ENCODE data around the gene LAMC1. TPM values are rescaled to one million over a fixed set of nuclear protein-coding genes. Genes with fewer than 3 reads are reported as not detected.

The LAMC1 gene
- total RNA-seq, 4 donors from 2014 or later = 26.3 to 275 (median 60.0) TPM

DNA sequence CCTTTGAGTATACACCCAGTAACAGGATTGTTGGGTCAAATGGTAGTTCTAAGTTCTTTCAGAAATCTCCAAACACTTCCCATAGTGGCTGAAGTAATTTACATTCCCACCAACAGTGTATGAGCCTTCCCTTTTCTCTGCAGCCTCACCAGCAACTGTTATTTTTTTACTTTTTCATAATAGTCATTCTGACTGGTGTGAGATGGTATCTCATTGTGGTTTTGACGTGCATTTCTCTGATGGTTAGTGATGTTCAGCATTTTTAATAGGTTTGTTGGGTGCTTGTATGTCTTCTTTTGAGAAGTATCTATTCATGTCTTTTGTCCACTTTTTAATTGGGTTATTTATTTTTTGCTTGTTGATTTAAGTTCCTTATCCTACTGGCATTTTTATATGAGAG, 26.4 kb upstream of the LAMC1 start:
- intact Hi-C loops (cut with DNase I) = no loop called here
- Histone ChIP-seq H3K27me3 (no peaks in the 10 kb centered on the region), H3K4me1 (peaks cover 0 to under 1% (median 0%) of the 10 kb centered on the region in 3 donors), H3K36me3 (no peaks in the 10 kb centered on the region), H3K27ac (no peak overlapping the region), H3K9me3 (no peaks in the 10 kb centered on the region), H3K4me3 (no peak overlapping the region)
- DNase-seq = no peak
- 55 to 68% methylated on average over 1 of the region's 1 CpG for WGBS, 2 donors
- no peak for TF ChIP-seq POLR2A (IDR thresholded peaks at IDR 0.05)
- TF ChIP-seq, protein P1, sequence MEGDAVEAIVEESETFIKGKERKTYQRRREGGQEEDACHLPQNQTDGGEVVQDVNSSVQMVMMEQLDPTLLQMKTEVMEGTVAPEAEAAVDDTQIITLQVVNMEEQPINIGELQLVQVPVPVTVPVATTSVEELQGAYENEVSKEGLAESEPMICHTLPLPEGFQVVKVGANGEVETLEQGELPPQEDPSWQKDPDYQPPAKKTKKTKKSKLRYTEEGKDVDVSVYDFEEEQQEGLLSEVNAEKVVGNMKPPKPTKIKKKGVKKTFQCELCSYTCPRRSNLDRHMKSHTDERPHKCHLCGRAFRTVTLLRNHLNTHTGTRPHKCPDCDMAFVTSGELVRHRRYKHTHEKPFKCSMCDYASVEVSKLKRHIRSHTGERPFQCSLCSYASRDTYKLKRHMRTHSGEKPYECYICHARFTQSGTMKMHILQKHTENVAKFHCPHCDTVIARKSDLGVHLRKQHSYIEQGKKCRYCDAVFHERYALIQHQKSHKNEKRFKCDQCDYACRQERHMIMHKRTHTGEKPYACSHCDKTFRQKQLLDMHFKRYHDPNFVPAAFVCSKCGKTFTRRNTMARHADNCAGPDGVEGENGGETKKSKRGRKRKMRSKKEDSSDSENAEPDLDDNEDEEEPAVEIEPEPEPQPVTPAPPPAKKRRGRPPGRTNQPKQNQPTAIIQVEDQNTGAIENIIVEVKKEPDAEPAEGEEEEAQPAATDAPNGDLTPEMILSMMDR (IDR thresholded peaks at IDR 0.05) = no peak

DNA sequence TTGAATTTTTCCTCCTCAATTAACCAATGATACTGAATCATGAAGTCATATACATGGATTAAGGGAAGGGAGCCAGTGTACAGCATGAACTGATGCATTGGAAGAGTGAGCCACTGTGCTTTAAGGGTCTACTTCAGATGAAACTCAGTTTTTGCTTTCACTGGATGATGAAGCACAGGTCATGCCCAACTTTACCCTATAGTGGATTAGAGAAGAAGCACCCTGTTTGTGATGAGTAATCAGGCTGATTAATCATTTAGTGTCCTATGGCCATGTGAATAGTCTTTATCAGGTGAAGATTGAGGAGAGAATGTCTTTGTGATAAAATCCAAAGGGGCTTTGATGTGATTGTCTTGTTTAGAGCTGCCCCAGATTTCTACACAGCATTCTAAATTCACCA, 24.7 kb upstream of the LAMC1 start:
- TF ChIP-seq POLR2A (IDR thresholded peaks at IDR 0.05) = no peak
- TF ChIP-seq, protein P1 (IDR thresholded peaks at IDR 0.05) = no peak
- Histone ChIP-seq H3K4me3 (no peak overlapping the region), H3K36me3 (no peaks in the 10 kb centered on the region), H3K9me3 (no peaks in the 10 kb centered on the region), H3K27ac (no peak overlapping the region), H3K4me1 (peaks cover 0 to 17% (median 0%) of the 10 kb centered on the region in 3 donors), H3K27me3 (no peaks in the 10 kb centered on the region)
- intact Hi-C loops (cut with DNase I) = no loop called here
- DNase-seq = no peak

DNA sequence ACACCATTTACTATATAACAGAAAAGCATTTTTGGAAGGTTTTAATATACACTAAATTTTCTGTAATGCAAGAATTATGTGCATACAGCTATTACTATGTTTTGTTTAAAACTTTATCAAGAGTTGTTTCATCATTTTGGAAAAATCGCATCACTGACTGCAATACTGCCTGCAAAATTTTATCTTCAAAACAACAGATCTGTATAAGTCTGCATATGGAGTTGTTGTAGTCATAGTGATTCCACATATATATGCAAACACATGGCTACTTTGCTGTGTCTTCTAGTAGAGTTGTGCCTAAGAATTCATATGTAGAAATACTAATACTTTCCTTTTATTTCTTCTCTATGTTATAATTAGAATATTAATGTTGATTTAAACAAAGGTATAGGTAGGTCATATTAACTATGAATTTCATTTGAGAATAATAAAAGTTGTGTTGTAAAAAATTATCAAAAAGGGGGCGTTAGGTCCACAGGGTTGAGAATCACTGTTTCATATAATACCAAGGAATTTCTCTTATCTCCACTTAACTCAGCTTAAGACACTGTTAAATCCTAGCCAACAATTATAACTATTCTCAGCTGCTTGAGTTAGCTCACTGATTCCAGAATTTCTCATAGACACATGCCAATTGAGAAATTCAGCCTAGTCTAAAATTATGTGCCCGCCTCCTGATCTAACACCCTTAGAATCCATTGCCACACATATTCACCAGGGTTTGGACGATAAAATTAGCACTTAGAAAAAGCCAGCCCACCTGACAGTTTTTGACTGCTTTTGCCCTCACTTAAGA, 22.9 kb upstream of the LAMC1 start:
- Histone ChIP-seq H3K4me3 (no peak overlapping the region), H3K9me3 (no peaks in the 10 kb centered on the region), H3K27ac (no peak overlapping the region), H3K36me3 (no peaks in the 10 kb centered on the region), H3K27me3 (no peaks in the 10 kb centered on the region), H3K4me1 (peaks cover 0 to 22% (median 0%) of the 10 kb centered on the region in 3 donors)
- no peak for DNase-seq
- intact Hi-C loops (cut with DNase I) = no loop called here
- TF ChIP-seq POLR2A (IDR thresholded peaks at IDR 0.05) = no peak
- WGBS, 2 donors = 85 to 91% methylated on average over 4 of the region's 4 CpGs

DNA sequence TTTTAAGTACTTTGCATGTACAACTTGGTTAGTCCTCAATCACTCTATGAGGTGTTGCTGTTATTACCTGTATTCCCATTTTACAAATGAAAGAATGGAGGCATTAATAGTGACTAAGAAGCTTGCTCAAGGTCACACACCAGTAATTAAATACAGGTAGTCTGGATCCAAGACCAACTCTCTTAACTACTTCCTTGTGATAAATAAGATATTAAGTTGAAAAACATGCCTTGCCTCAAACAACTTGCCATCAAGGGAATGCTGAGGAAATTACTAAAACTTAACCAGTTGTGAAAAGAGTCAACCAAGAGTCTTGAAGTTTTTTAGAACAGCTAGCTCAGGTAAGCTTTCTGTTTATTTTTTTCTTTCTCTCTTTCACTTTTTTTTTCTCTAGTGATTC, 21.0 kb upstream of the LAMC1 start:
- intact Hi-C loops (cut with DNase I) = no loop called here
- Histone ChIP-seq H3K27me3 (no peaks in the 10 kb centered on the region), H3K27ac (peak overlapping the region in 2 of 4 donors; percentile 35 to 47), H3K4me1 (peaks cover 0 to 24% (median 0%) of the 10 kb centered on the region in 3 donors), H3K4me3 (no peak overlapping the region), H3K9me3 (no peaks in the 10 kb centered on the region), H3K36me3 (no peaks in the 10 kb centered on the region)
- no peak for DNase-seq
- TF ChIP-seq, protein P1 (IDR thresholded peaks at IDR 0.05) = no peak
- no peak for TF ChIP-seq POLR2A (IDR thresholded peaks at IDR 0.05)

DNA sequence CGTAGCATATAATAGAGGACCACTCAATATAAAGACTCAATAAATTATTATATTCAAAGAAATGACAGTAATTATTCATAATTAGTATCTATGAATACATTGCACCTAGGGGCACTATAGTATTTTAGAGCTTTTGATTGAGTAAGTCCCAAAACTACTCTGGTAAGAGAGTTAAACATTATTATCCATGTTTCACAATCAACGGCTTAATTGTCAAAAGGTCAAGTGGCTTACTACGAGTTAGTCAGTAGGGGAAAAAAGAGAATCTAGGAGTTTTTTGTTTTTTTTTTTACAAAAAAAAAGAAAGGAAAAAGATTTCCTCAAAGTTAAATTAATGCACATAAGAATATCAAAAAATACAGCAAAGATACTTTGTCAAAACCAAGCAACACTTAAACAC, 20.4 kb upstream of the LAMC1 start:
- no peaks in the 10 kb centered on the region for H3K27me3 ChIP-seq
- peak overlapping the region in 2 of 4 donors; percentile 35 to 47 for H3K27ac ChIP-seq
- H3K4me3 ChIP-seq = no peak overlapping the region
- WGBS, 2 donors = 21 to 28% methylated on average over 3 of the region's 3 CpGs
- H3K9me3 ChIP-seq = no peaks in the 10 kb centered on the region
- H3K36me3 ChIP-seq = no peaks in the 10 kb centered on the region
- no peak for DNase-seq
- intact Hi-C loops (cut with DNase I) = no loop called here
- no peak for TF ChIP-seq POLR2A (IDR thresholded peaks at IDR 0.05)
- TF ChIP-seq, protein P1 (IDR thresholded peaks at IDR 0.05) = no peak
- peaks cover 0 to 29% (median 0%) of the 10 kb centered on the region in 3 donors for H3K4me1 ChIP-seq
